Activated B cell treated with CpG ODN at 0.5 μM for 24 hours (primary cell): ENCODE results near the gene LONRF2. TPM values are rescaled to one million over a fixed set of nuclear protein-coding genes. Genes with fewer than 3 reads are reported as not detected.

Experiments used
- ATAC-seq: fragments of 200-7000 bp; cut with Tn5 transposase; one replicate; pipeline ENCODE4 v1.10.0; 2021; ENCODE audit warnings: low read depth, mild to moderate bottlenecking, moderate library complexity
- CTCF ChIA-PET: fragments of 350-600 bp; sonication (Branson Sonifier 250); formaldehyde crosslinking; loops from one replicate; lab custom pipeline; 2021; ENCODE audit warnings: antibody characterized with exemption; lab: Charles Lee
- POLR2A ChIA-PET: fragments of 350-600 bp; sonication (Branson Sonifier 250); formaldehyde crosslinking; loops from one replicate; lab custom pipeline; 2021; ENCODE audit warnings: antibody characterized with exemption; lab: Charles Lee
- DNase-seq: peaks from one replicate; pipeline ENCODE4 v3.0.0; 2022
- H3K27ac Mint-ChIP-seq: one replicate; pipeline ENCODE4 v1.8.0; 2020; ENCODE audit warnings: mixed read lengths
- H3K27me3 Mint-ChIP-seq: one replicate; pipeline ENCODE4 v1.8.0; 2021; ENCODE audit warnings: mixed read lengths
- H3K36me3 Mint-ChIP-seq: one replicate; pipeline ENCODE4 v1.8.0; 2021; ENCODE audit warnings: low read depth, mixed read lengths
- H3K4me1 Mint-ChIP-seq: one replicate; pipeline ENCODE4 v1.8.0; 2021; ENCODE audit warnings: mixed read lengths
- H3K4me3 Mint-ChIP-seq: one replicate; pipeline ENCODE4 v1.8.0; 2020; ENCODE audit warnings: mild to moderate bottlenecking, mixed read lengths
- H3K9me3 Mint-ChIP-seq: one replicate; pipeline ENCODE4 v1.8.0; 2020; ENCODE audit warnings: mixed read lengths
- CTCF ChIP-seq: fragments of 200-600 bp; IDR thresholded peaks from one replicate; pipeline ENCODE4 v1.8.0; 2022; ENCODE audit warnings: antibody characterized with exemption, mild to moderate bottlenecking
- intact Hi-C: fragments of 100-400 bp; cut with micrococcal nuclease; formaldehyde crosslinking; loops from one replicate; pipeline ENCODE4 v1.15.1; 2024
- total RNA-seq: library from RNA; stranded (reverse); gene quantifications from 2 replicates; pipeline ENCODE4 v1.2.3, GENCODE V29; 2022

LONRF2 gene
- total RNA-seq, 1 donor from 2014 or later = 0.09 TPM

GRCh38 chr2:100247256-100248043, 74.9 kb downstream of the LONRF2 start:
- DNase-seq (peak; percentile 84), ATAC-seq (peak; percentile 73)
- no peak for TF ChIP-seq CTCF
- peaks cover 2% of the 10 kb centered on the region for H3K27me3 Mint-ChIP-seq
- H3K9me3 Mint-ChIP-seq = no peaks in the 10 kb centered on the region
- H3K4me3 Mint-ChIP-seq = peak overlapping the region; percentile 66
- H3K4me1 Mint-ChIP-seq = peaks cover 93% of the 10 kb centered on the region
- ChIA-PET POLR2A (interaction anchor here (0.7 to 8.3 kb wide), 15 partner anchors 12 to 316 kb away, joined by 3 to 135 read pairs (median 5); partner anchors contain the start of genes AFF3 and PDCL3), CTCF (interaction anchor here (0.8 to 7.9 kb wide), 7 partner anchors 12 to 688 kb away, joined by 3 to 53 read pairs (median 19); partner anchors contain the start of gene AFF3)
- no peaks in the 10 kb centered on the region for H3K36me3 Mint-ChIP-seq
- peak overlapping the region; percentile 74 for H3K27ac Mint-ChIP-seq
- intact Hi-C loops = loop anchor here (1.0 to 10.0 kb wide), 8 partner anchors 12 to 1060 kb away; partner anchors contain the start of genes AFF3 and RNF149

- POLR2A ChIA-PET = interaction anchor here (0.7 to 8.3 kb wide), 12 partner anchors 11 to 176 kb away, joined by 3 to 135 read pairs (median 6); partner anchors contain the start of gene AFF3
- Mint-ChIP-seq H3K4me1 (peaks cover 98% of the 10 kb centered on the region), H3K4me3 (peak overlapping the region; percentile 32)
These were observed 75.8 kb downstream of the LONRF2 start for GRCh38 chr2:100246163-100247145.

DNA sequence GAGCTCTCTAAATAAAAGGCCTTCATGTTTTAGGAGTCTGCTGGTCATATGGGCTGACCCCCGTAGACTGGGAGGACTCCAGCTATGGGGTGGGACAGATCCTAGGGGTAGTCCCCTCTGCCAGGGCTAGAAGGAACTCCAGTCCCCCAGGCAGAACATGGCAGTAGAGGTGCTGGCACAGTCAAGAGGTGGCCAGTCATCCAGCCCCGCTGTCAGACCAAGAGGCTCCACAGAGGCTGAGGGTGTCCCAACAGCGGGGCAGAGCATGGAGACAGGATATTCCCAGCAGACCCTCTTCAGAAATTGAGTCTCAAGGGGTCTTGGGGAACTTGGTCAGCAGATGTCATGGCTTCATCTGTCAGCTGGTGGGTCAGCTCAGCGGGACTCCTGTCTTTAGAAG, 76.6 kb downstream of the LONRF2 start:
- TF ChIP-seq CTCF = no peak
- no peaks in the 10 kb centered on the region for H3K9me3 Mint-ChIP-seq
- ChIA-PET CTCF (interaction anchor here (0.6 to 7.9 kb wide), 7 partner anchors 10 to 686 kb away, joined by 4 to 53 read pairs (median 19); partner anchors contain the start of gene AFF3), POLR2A (interaction anchor here (0.7 to 8.3 kb wide), 9 partner anchors 11 to 175 kb away, joined by 4 to 135 read pairs (median 7); partner anchors contain the start of gene AFF3)
- no peak overlapping the region for H3K4me3 Mint-ChIP-seq
- H3K36me3 Mint-ChIP-seq = no peaks in the 10 kb centered on the region
- intact Hi-C loops = loop anchor here (5.0 to 10.0 kb wide), 4 partner anchors 318 to 1062 kb away; partner anchors contain the start of gene RNF149
- peaks cover 92% of the 10 kb centered on the region for H3K4me1 Mint-ChIP-seq
- no peak for ATAC-seq
- H3K27me3 Mint-ChIP-seq = peaks cover 8% of the 10 kb centered on the region
- DNase-seq = no peak
- H3K27ac Mint-ChIP-seq = peak overlapping the region; percentile 61

More at GRCh38 chr2:100246163-100247145, 75.8 kb downstream of the LONRF2 start:
- ATAC-seq (no peak), DNase-seq (no peak)
- Mint-ChIP-seq H3K27ac (peak overlapping the region; percentile 74), H3K36me3 (no peaks in the 10 kb centered on the region), H3K9me3 (no peaks in the 10 kb centered on the region), H3K27me3 (peaks cover 5% of the 10 kb centered on the region)
- intact Hi-C loops = loop anchor here (1.0 to 10.0 kb wide), 8 partner anchors 11 to 1061 kb away; partner anchors contain the start of genes AFF3 and RNF149
- TF ChIP-seq CTCF = no peak
- CTCF ChIA-PET = interaction anchor here (0.6 to 7.9 kb wide), 8 partner anchors 11 to 687 kb away, joined by 3 to 53 read pairs (median 16); partner anchors contain the start of gene AFF3

DNA sequence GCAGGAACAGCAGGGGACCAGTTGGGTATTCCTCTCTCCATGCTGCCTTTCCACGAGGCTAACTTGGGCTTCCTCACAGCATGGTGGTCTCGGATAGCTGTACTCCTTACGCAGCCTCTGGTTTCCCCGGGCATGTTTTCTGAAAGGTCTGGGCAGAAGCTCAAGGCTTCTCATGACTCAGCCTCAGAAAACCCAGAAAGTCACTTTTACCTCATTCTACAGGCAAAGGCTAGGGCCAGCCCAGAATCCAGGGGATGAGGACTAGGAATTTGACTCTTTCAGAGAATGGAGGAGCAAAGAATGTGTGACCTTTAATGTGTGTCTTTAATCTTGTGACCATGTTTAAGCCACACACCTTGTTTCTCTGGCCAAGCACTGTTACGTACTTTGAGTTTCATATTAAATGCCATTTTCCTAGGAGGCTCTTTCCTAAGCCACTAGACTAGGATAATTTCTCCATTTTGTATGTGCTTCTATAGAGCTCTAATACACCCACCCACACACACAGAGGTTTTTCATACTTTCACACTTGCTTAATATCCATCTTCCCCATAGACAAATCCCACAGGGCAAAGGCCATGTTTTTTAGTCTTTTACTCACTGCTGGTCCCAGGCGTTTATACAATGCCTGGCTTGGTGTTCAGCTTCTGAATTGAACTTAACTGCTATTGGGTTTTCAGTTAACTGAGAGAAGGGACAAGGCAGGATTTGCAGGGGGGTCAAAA, 77.3 kb downstream of the LONRF2 start:
- Mint-ChIP-seq H3K27me3 (peaks cover 11% of the 10 kb centered on the region), H3K9me3 (no peaks in the 10 kb centered on the region), H3K4me1 (peaks cover 91% of the 10 kb centered on the region), H3K27ac (peak overlapping the region; percentile 61), H3K4me3 (peak overlapping the region; percentile 12), H3K36me3 (no peaks in the 10 kb centered on the region)
- intact Hi-C loops = loop anchor here (5.0 to 10.0 kb wide), 6 partner anchors 318 to 1062 kb away; partner anchors contain the start of gene RNF149
- no peak for TF ChIP-seq CTCF
- ChIA-PET CTCF (interaction anchor here (0.7 to 7.9 kb wide), 8 partner anchors 9 to 516 kb away, joined by 3 to 53 read pairs (median 12); partner anchors contain the start of gene AFF3), POLR2A (interaction anchor here (1.2 to 8.3 kb wide), 7 partner anchors 10 to 132 kb away, joined by 4 to 135 read pairs (median 4); partner anchors contain the start of gene AFF3)
- ATAC-seq = no peak
- DNase-seq = no peak
